Activated CD4-positive, alpha-beta T cell treated with anti-CD3 and anti-CD28 coated beads for 1 hour (primary cell): ENCODE measurements around the gene PIK3CB.
"Not testable (repeated sequence)": the region's sequence is repeated elsewhere in the genome, so short reads cannot be mapped to it uniquely, and the experiment has no call there.

ENCODE experiments used
- DNase-seq: peaks from one replicate; pipeline ENCODE4 v3.0.0-alpha.2; 2020

PIK3CB gene

GRCh38 chr3:138834596-138835396 is at the start of gene PIK3CB:
TSS of gene PIK3CB (minus strand) at chr3:138834928. CDS start at chr3:138759343, 75,585 bp downstream.
- peak; percentile 80 for DNase-seq

- DNase-seq: no peak
These were observed 46.5 kb upstream of the PIK3CB start for GRCh38 chr3:138881233-138881632.

DNA sequence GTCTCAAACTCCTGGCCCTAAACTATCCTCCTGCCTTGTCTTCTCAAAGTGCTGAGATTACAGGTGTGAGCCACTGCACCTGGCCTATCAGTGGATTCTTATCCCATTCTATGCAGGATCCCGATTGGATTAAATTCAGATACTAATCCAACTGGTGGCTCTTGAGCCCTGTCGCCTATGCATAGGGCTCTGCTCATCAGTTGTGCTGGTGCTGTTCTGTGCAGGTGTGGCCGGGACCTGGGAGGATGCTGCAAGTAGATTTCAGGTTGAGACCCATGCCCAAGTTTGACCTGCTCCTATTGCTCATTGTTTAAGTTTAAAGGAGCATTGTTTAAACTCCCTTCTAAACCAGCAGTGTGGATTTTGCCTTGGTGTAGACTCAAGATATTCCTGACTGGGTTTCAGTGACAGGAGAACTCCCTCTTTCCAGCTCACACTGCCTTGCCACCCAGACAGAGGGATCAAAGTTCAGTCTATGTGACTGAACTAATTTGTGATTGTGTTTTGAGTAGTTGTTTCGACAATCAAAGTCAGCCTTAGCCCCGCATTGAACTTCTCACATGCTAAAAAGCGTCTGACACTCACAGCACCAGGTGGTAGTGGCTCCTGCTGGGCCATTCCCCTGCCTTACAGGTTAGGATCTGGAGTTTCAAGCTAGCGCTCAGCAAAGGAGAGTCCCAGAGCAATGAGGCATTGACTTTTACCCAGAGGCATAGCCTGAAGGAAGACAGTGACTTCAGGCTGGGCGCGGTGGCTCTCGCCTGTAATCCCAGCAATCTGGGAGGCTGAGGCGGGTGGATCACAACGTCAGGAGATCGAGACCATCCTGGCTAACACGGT is 45.0 kb upstream of the PIK3CB start:
- no peak for DNase-seq

DNA sequence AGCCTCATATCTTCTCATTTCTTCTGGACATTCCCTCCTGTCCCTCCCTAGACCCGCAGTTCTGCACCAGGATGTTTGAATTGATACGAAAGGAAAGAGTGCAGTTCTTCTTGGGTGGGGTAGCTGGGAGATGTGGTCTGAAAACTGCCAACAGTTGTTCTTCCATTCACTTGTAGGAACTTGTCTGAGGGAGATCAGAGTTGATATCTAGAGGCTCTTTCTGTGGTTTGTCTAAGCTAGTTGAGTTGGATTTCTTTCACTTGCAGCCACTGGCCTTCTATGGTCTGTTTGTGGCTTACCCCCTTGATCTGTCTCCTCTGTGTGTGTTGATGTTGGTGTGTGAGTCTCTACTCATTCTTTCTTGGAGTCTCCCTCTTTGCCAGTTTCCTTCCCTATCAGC is 42.5 kb upstream of the PIK3CB start:
- no peak for DNase-seq

- no peak for DNase-seq
These were observed 41.3 kb upstream of the PIK3CB start for GRCh38 chr3:138875754-138876664.

GRCh38 chr3:138875096-138875753 is 40.5 kb upstream of the PIK3CB start:
- no peak for DNase-seq

DNA sequence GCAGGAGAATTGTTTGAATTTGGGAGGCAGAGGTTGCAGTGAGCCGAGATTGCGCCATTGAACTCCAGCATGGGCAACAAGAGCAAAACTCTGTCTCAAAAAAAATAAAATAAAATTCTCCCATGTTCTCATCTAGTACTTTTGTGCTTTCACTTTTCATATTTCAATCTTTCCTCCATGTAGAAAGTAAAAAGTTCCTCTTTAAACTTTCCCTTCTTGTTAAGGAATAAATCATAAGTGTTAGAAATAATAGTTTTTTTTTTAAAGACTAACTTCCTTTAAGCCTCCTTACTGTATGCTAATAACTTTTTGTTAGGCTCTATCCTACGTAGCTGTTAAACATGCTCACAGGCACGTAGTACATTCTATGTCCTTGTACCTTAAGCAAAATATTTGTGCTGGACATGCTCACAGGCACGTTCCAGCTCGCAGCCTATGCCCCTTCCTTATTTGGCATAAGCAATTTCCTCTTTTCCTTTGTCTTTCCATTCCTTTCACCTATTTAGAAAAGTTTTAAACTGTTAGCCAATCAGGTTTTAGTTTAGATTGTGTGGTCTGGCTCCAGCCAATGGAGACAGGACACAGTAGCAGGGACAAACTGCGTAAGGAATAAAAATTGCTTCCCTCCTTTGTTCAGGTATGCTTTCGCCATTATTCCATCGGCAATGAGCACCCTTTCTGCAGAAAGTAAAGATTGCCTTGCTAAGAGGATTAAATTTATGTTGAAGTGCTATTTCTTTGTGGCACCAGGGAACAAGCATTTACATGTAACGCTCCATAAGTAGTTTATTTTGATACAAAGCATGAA is 38.9 kb upstream of the PIK3CB start:
- DNase-seq: no peak

DNA sequence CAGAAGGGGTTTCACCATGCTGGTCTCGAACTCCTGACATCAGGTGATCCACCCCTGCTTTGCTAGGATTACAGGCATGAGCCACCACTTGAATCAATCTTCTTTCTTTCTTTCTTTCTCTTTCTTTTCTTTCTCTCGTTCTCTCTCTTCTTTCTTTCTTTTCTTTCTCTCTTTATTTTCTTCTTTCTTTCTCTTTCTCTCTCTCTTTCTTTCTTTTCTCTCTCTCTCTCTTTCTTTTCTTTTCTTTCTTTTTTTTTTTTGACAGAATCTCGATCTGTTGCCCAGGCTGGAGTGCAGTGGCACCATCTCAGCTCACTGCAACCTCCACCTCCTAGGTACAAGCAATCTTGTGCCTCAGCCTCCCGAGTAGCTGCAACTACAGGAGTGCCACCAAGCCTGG is 37.9 kb upstream of the PIK3CB start:
- no peak for DNase-seq

- no peak for DNase-seq
These were observed 33.3 kb upstream of the PIK3CB start for GRCh38 chr3:138867996-138868395.

GRCh38 chr3:138863776-138864113 is 29.0 kb upstream of the PIK3CB start:
- DNase-seq: no peak

DNA sequence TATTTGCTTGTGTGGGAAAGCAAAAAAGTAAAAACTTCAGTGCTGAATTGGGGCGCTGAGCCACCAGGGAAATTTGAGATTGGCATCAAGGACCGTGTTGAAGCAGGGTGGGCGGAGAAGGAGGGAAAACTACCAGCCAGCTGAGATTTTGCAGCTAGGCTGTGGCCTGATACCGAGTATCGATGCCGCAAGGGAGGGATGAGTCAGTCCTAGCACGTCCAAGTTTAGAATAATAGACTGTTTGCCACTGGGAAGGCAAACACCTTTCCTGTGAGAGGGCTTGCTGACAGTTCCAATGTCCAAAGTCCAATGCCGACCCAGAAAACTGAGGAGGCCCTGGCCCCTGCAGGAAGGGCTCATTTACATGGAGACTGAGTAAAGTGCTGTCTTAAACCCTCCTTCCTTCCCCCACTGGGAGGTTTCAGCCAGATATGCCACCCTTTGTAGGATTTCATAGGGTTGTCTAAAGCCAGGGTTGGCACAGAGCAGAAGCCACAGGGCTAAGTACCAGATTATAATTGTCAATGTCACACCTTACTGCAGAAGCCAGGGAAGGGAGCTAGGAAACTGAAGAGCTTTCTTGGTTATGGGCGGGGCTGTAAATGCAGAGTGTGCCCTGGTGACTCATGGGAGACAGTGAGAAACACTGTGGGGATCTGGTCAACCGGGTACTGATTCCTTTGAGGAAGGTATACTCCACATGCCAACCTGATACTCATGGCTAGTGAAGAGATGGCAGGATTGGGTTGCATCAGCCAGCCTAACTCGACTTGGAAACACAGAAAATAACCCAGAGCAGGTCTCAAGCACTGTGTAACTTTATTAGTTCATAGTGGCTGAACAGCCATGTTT is 28.4 kb upstream of the PIK3CB start:
- no peak for DNase-seq

DNA sequence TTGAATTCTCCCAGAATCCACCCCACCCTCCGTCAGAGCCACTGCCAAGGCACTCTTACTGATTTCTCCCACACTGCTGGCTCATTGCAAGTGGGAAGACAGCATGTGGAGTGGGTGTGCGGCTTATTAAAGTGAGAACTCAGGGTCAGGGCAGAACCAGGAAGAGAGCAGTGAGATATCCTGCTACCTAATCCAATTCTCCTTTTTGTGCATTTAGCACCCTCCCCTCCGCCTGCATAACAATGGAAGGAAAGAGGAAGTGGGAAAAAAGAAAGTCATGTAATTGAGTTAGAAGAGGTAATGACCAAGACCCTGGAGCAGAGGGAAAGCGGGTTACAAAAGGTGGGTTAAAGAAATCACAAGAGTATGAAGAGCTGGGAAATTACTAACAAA is 27.8 kb upstream of the PIK3CB start:
- DNase-seq: no peak

DNA sequence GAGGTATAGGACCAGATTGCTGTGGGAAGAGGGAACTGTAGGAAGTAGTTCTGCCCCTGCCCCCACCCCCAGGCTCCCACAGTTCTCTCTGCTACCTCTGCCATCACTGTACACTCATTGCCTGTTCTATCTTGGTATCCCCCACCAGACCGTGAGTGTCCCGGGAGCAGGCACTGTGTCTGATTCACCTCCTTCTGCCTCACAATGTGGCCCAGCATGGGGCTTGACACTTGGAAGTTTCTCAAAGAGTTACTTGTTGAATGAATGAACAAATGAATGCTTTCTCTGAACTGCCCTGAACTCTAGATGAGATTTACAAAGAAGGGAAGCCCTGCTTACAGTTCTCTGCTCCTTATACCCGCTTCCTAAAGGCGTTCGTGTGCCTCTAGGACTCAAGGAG is 27.1 kb upstream of the PIK3CB start:
- no peak for DNase-seq

DNA sequence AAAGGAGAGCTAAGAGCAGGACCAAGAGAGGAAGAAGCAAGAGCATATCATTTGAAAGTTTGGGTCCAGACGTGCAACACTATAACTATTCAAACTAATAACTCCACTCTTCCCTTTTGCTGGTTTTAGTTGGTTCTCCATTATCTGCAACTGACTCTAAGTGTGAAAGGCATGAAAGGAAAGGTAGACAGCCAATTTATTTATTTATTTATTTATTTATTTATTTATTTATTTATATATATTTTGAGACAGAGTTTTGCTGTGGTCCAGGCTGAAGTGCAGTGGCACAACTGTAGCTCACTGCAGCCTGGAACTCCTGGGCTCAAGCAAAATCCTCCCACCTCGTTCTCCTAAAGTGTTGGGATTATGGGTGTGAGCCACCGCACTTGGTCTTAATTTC is 22.1 kb upstream of the PIK3CB start:
- no peak for DNase-seq

GRCh38 chr3:138854940-138855339 is 20.2 kb upstream of the PIK3CB start:
- DNase-seq: no peak

- DNase-seq: no peak
These were observed 19.5 kb upstream of the PIK3CB start for GRCh38 chr3:138854204-138854603.

- DNase-seq: no peak
These were observed 15.4 kb upstream of the PIK3CB start for GRCh38 chr3:138850151-138850550.

- no peak for DNase-seq
These were observed 14.7 kb upstream of the PIK3CB start for GRCh38 chr3:138849222-138849940.

- DNase-seq: no peak
These were observed 14.0 kb upstream of the PIK3CB start for GRCh38 chr3:138848696-138849095.

DNA sequence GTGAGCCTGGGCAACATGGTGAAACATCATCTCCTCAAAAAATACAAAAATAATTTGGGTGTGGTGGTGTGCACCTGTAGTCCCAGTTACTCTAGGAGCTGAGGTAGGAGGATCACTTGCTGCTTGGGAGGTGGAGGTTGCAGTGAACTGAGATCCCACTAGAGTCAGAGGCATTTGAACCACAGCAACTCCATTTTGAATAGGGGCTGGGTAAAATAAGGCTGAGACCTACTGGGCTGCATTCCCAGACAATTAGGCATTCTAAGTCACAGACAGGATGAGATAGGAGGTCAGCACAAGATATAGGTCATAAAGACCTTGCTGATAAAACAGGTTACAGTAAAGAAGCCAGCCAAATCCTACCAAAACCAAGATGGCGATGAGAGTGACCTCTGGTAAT is 12.1 kb upstream of the PIK3CB start:
- not testable (repeated sequence) for DNase-seq
